ENCODE measurements around the gene BCKDHA.
"Not testable (repeated sequence)": the region's sequence is repeated elsewhere in the genome, so short reads cannot be mapped to it uniquely, and the experiment has no call there.

BCKDHA gene

GRCh38 chr19:41427647-41428480 is 30.2 kb downstream of the BCKDHA start:
- peak; percentile 58 for DNase-seq

- DNase-seq: no peak
These were observed 30.9 kb downstream of the BCKDHA start for GRCh38 chr19:41428481-41428859.

- DNase-seq: no peak
These were observed 33.3 kb downstream of the BCKDHA start for GRCh38 chr19:41430922-41431321.

- no peak for DNase-seq
These were observed 34.1 kb downstream of the BCKDHA start for GRCh38 chr19:41431426-41432386.

GRCh38 chr19:41433171-41433570 is 35.6 kb downstream of the BCKDHA start:
- DNase-seq: no peak

- DNase-seq: no peak
These were observed 36.8 kb downstream of the BCKDHA start for GRCh38 chr19:41434450-41434849.

GRCh38 chr19:41435376-41435775 is 37.8 kb downstream of the BCKDHA start:
- not testable (repeated sequence) for DNase-seq

- DNase-seq: no peak
These were observed 38.5 kb downstream of the BCKDHA start for GRCh38 chr19:41435936-41436673.

GRCh38 chr19:41436674-41436951 is 39.0 kb downstream of the BCKDHA start:
- DNase-seq: no peak

GRCh38 chr19:41437944-41438574 is 40.4 kb downstream of the BCKDHA start:
- DNase-seq: no peak

GRCh38 chr19:41439441-41440222 is 42.0 kb downstream of the BCKDHA start, which contains the start of gene DMAC2:
TSS of gene DMAC2 (minus strand) at chr19:41439912. CDS start at chr19:41439899, 13 bp downstream.
- DNase-seq: peak; percentile 97

GRCh38 chr19:41441321-41441945 is 43.8 kb downstream of the BCKDHA start:
- DNase-seq: no peak

- DNase-seq: no peak
These were observed 45.1 kb downstream of the BCKDHA start, which contains the start of gene ERICH4 for GRCh38 chr19:41442473-41443355. TSS of gene ERICH4 (plus strand) at chr19:41443156. CDS start at chr19:41443170, 14 bp downstream.

GRCh38 chr19:41443813-41444455 is 46.3 kb downstream of the BCKDHA start:
- DNase-seq: peak; percentile 17

- DNase-seq: no peak
These were observed 48.0 kb downstream of the BCKDHA start for GRCh38 chr19:41445575-41445974.

- DNase-seq: no peak
These were observed 50.2 kb downstream of the BCKDHA start for GRCh38 chr19:41447732-41448332.

- DNase-seq: peak; percentile 86
These were observed 51.7 kb downstream of the BCKDHA start for GRCh38 chr19:41449079-41449864.

- no peak for DNase-seq
These were observed 52.2 kb downstream of the BCKDHA start for GRCh38 chr19:41449865-41450178.
